CD4-positive, alpha-beta T cell treated with Interleukin-4 for 4 hours (primary cell): Measurements from ENCODE around the gene TTC39C.
"Not testable (repeated sequence)": the region's sequence is repeated elsewhere in the genome, so short reads cannot be mapped to it uniquely, and the experiment has no call there.

Experiments
- DNase-seq: peaks from one replicate; pipeline ENCODE4 v3.0.0-alpha.2; 2020

The TTC39C gene

DNA sequence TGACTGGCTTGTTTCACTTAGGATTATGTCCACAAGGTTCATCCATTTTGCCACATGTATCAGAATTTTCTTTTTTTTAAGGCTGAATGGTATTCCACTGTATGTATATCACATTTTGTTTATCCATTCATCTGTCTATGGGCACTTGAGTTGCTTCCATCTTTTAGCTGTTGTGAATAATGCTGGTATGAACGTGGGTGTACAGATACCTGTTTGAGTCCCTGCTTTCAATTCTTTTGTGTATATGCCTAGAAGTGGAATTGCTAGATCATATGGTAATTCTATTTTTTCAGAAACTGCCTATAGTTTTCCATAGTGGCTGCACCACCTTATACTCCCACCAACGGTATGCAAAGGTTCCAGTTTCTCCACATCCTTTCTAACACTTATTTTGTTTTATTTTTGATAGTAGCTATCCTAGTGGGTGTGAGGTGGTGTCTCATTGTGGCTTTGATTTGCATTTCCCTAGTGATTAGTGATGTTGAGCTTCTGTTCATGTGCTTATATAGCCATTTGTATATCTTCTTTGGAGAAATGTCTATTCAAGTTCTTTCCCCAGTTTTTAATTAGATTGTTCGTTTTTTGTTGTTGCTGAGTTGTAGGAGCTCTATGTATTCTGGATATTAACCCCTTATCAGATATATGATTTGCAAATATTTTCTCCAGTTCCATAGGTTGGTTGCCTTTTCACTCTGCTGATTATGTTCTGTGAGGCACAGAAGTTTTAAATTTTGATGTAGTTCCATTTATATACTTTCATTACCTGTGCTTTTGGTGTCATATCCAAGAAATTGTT is 40.7 kb downstream of the TTC39C start:
- DNase-seq = peak; percentile 24

- DNase-seq = no peak
Observed at GRCh38 chr18:24055878-24056277, 41.3 kb downstream of the TTC39C start.

GRCh38 chr18:24056506-24056905 is 42.0 kb downstream of the TTC39C start:
- no peak for DNase-seq

- no peak for DNase-seq
Observed at GRCh38 chr18:24057804-24058203, 43.2 kb downstream of the TTC39C start.

DNA sequence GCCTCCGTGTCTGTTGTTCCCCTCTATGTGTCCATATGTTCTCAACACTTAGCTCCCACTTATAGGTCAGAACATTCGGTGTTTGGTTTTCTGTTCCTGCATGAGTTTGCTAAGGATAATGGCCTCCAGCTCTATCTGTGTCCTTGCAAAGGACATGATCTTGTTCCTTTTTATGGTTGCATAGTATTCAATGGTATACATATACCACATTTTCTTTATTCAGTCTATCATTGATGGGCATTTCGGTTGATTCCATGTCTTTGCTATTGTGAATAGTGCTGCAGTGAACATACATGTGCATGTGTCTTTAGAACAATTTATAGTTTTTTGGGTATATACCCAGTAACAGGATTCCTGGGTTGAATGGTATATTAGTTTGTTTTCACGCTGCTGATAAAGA is 44.8 kb downstream of the TTC39C start:
- DNase-seq = not testable (repeated sequence)

- DNase-seq = no peak
Observed at GRCh38 chr18:24060644-24061043, 46.1 kb downstream of the TTC39C start.

DNA sequence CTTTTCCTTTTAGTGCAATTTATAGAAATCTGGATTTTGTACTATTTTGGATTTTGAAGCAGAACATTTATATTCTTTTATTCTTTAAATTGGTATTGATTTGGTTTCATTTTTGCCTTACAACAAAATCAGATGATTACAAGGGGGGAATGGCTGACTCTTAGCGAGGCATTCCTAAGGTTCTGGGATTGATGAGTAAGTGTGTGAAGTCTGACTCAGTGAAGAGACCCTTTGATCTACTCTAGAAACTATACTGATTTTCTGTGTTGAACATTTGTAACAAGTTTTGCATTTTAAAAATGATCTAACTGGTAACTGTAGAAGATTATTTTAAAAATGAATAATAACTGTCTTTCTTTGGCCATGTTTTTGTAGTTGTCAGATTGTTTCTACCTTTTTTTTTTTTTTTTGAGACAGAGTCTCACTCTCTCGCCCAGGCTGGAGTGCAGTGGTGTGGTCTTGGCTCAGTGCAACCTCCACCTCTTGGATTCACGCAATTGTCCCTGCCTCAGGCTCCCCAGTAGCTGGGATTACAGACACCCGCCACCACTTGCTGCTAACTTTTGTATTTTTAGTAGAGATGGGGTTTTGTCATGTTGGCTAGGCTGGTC is 48.7 kb downstream of the TTC39C start:
- DNase-seq = peak; percentile 57

DNA sequence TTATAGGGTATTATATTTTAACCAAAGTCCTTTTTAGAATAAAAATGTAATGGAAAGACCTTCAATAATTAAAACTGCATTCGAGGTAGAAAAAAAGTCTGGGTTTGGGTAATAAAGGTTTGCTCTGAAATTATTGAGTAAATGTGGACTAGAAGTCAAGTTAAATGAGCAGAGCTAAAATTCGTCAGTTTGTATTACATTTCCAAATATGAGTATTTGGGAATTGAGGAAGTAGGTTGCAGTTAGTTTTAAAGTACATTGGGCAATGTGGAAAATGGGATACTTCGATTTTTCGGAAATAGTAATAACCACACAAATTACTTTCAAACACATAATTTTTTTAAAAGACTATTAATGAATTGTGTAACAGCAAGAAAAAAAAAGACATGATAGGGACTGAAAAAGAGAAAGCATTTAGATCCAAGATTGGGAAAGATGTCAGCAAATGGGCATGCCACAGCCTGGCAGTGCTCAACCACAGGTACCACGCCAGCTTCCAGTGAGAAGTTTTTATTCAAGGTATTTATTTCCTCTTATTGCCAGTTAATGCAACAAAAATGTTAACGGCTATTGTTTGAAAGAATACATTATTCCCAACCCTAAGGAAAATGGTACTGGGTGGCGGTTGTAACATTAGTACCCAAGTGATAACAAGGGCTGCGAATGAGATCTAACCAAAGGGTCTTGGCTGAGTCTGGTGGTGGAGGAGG is 50.0 kb downstream of the TTC39C start:
- DNase-seq = no peak

- no peak for DNase-seq
Observed at GRCh38 chr18:24065906-24066305, 51.4 kb downstream of the TTC39C start.

GRCh38 chr18:24068945-24069693 is 54.6 kb downstream of the TTC39C start:
- DNase-seq = no peak

DNA sequence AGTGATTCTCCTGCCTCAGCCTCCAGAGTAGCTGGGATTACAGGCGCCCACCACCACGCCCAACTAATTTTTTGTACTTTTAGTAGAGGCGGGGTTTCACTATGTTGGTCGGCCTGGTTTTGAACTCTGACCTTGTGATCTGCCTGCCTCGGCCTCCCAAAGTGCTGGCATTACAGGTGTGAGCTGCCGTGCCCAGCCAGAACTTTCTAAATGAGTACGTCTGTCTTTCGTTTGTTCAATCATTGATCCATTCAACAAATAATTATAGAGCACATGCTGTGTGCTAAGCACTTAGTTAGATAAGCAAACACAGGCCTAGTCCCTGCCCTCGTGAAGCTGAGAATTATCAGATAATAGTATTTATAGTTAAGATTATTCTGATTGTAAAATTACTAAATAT is 56.5 kb downstream of the TTC39C start:
- DNase-seq = no peak

GRCh38 chr18:24071779-24072178 is 57.2 kb downstream of the TTC39C start:
- DNase-seq = no peak

DNA sequence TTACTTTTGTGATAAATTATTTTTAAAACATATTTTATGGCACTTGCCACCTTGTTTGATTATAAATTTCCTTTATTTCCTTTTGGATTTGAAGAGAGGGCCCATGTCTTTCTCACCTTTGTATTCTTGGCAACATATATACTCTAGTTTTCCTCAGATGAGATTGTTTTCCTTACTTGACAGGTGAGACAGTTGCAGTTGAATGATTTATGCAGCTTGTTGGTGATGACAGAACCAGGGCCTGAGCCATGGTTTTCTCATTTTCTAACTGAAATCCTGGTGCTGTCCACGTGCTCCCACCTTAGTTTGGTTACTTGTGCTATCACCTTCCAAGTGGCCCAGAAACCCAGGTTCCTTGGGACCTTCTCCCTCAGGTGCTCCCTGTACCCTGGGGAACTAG is 58.2 kb downstream of the TTC39C start:
- DNase-seq = no peak

DNA sequence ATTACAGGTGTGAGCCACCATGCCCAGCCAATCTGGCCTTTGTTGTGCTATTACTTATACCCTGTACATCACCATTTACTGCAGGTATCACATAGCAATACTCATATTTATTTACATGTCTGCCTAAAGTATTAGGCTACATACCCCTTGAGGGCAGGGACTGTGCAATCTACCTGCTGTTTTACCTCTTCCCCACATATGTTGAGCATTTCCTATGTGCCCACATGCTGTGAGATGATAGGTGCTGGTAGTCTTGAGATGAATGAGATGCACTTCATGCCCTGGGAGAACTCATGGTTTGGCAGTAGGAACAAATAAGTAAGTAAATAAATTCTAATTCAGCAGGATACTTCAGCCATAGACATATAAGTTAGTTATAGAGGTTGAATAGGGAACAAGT is 59.2 kb downstream of the TTC39C start:
- DNase-seq = no peak

- not testable (repeated sequence) for DNase-seq
Observed at GRCh38 chr18:24074757-24075156, 60.2 kb downstream of the TTC39C start.

DNA sequence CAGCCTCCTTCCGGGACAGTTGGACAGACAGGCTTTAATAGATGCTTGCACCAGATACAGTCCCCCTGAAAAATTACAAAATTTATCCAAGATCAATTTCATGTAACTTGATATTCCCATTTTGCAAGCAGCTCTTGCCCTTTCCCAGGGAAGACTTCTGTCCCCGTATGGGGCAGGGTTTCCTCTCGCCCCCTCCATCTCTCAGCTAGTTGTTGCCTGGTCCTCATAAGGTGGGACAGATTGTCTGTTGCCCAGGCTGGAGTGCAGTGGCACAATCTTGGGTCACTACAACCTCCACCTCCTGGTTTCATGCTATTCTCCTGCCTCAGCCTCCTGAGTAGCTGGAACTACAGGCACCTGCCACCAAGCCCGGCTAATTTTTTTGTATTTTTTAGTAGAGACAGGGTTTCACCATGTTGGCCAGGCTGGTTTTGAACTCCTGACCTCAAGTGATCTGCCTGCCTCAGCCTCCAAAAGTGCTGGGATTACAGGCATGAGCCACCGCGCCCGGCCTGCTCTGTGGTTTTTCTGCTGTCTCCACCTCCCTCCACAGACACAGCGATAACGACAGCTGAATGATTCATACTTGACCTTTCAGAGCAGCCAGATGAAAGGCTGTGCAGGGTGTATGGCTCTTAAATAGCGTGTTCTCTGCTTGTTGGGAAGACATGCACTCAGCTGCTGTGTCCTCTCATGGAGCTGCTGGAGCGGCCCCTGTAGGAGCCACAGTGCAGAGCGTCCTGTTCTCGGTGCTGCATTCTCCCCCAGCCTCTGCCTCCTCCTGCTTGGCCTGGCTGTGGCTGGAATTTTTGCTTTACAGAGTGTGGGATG is 61.4 kb downstream of the TTC39C start:
- DNase-seq = peak; percentile 92

DNA sequence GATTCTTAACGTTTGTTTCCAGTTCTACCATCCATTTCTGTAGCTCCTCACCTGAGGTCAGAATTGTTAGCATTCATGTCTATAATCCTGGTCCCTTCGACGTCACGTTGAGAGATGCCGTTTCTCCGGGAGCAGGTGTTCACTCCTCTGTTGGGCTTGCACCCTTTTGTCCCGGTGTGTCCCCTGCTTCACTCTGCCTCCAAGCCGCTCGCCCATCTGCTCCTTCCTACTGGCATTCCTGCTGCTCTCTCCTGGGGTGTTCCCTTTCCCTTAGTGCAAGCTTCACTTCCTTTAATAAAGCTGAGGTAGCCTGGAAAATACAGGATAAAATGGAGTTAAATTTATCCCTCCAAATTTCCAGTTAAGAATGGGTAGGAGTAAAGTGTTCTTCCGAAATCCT is 62.4 kb downstream of the TTC39C start:
- DNase-seq = no peak

DNA sequence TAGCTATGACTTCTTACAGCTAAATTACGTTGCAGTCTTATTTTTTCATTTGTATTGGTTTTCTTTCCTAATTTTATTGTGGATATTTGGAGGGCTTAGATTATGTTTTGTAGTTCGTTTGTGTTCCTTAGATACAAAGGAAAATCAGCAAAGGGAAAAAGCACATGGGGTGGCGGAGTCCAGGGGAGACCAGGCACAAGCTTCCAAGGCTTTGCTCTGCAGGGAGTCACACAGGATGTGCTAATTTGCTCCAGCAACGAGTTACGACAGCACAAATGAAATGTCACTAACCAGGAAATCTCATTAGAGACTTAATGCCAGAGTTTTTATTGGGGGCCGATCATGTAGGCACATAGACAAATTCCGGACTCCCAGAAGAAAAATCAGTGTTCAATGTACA is 63.8 kb downstream of the TTC39C start:
- DNase-seq = no peak

- DNase-seq = peak; percentile 33
Observed at GRCh38 chr18:24080861-24081260, 66.3 kb downstream of the TTC39C start.

- DNase-seq = no peak
Observed at GRCh38 chr18:24083550-24083949, 69.0 kb downstream of the TTC39C start.

- DNase-seq = no peak
Observed at GRCh38 chr18:24086082-24086481, 71.5 kb downstream of the TTC39C start.

DNA sequence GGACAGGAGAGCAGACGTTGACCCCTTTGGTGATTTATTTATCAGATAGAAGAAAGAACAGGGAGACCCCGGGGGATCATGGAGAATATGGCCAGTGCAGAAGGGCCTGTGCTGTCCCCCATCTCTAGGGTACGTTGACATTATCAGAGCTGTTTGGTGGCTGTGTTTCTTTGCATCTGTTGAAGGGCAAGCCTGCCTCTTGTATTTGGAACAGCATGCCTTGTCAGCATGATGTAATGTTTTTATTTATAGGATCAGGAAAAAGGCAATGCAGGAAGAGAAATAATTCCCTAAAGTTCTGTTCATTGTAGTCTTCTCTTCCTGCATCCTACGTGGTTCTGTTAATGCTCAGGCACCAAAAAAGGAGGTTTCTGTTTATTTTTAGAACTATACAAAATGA is 74.5 kb downstream of the TTC39C start:
- DNase-seq = no peak
